Inferior parietal cortex (tissue), 1 donor: Measurements from ENCODE around the gene ENTPD2.

Experiments used
- DNase-seq: peaks from one replicate; pipeline ENCODE4 v3.0.0-alpha.2; 2016; ENCODE audit errors: extremely low spot score

ENTPD2 gene

GRCh38 chr9:137079401-137079787 lies 25.5 kb upstream of the ENTPD2 start:
- DNase-seq = no peak

GRCh38 chr9:137078701-137079400 lies 25.0 kb upstream of the ENTPD2 start:
- no peak for DNase-seq

- no peak for DNase-seq
Measured at GRCh38 chr9:137077758-137078693, 24.2 kb upstream of the ENTPD2 start.

GRCh38 chr9:137077010-137077747 lies 23.3 kb upstream of the ENTPD2 start, which contains the start of gene UAP1L1:
Gene UAP1L1, plus strand, starts transcription at chr9:137077517. Its CDS starts 16 bp downstream, at chr9:137077533.
- peak; percentile 66 for DNase-seq

GRCh38 chr9:137076636-137077009 lies 22.8 kb upstream of the ENTPD2 start:
- no peak for DNase-seq

GRCh38 chr9:137075275-137075775 lies 21.5 kb upstream of the ENTPD2 start:
- DNase-seq = no peak

GRCh38 chr9:137074657-137075274 lies 20.9 kb upstream of the ENTPD2 start:
- DNase-seq = no peak

GRCh38 chr9:137073992-137074399 lies 20.1 kb upstream of the ENTPD2 start:
- DNase-seq = no peak

GRCh38 chr9:137071282-137071681 lies 17.4 kb upstream of the ENTPD2 start:
- no peak for DNase-seq

- DNase-seq = peak; percentile 69
Measured at GRCh38 chr9:137070906-137071275, 17.0 kb upstream of the ENTPD2 start.

- peak; percentile 94 for DNase-seq
Measured at GRCh38 chr9:137070201-137070905, 16.5 kb upstream of the ENTPD2 start, which contains the start of gene SAPCD2. Gene SAPCD2, minus strand, starts transcription at chr9:137070557. Its CDS starts 97 bp downstream, at chr9:137070460.

GRCh38 chr9:137069508-137070091 lies 15.7 kb upstream of the ENTPD2 start:
- DNase-seq = no peak

GRCh38 chr9:137068539-137069507 lies 15.0 kb upstream of the ENTPD2 start:
- no peak for DNase-seq

GRCh38 chr9:137067860-137068538 lies 14.1 kb upstream of the ENTPD2 start:
- peak; percentile 83 for DNase-seq

- DNase-seq = no peak
Measured at GRCh38 chr9:137066096-137066861, 12.4 kb upstream of the ENTPD2 start.

GRCh38 chr9:137065336-137065967 lies 11.6 kb upstream of the ENTPD2 start:
- DNase-seq = no peak

- no peak for DNase-seq
Measured at GRCh38 chr9:137064880-137065164, 11.0 kb upstream of the ENTPD2 start.
